ENCODE results near the gene TBC1D2B.
"Not testable (repeated sequence)": the region's sequence is repeated elsewhere in the genome, so short reads cannot be mapped to it uniquely, and the experiment has no call there.

- TF ChIP-seq CTCF (IDR thresholded peaks at IDR 0.05 in 4 of 5, conservative IDR thresholded peaks at IDR 0.05 in 1 of 5); POLR2A (IDR thresholded peaks at IDR 0.05): not testable (repeated sequence)
Observed at GRCh38 chr15:77996713-77997171, 80.8 kb downstream of the TBC1D2B start.

Data from gastrocnemius medialis (tissue), 4 donors.